Erythroblast (primary cell): ENCODE measurements around the gene CDRT4.
"Not testable (repeated sequence)": the region's sequence is repeated elsewhere in the genome, so short reads cannot be mapped to it uniquely, and the experiment has no call there.

ENCODE experiments used
- GATA1 ChIP-seq: IDR thresholded peaks from 2 replicates; pipeline ENCODE4 v1.6.1; 2011; ENCODE audit warnings: low read depth, mild to moderate bottlenecking, control low read depth, low read length, moderate library complexity
- POLR2A ChIP-seq: IDR thresholded peaks from 2 replicates; pipeline ENCODE4 v1.6.1; 2011; ENCODE audit warnings: mild to moderate bottlenecking, low read length

DNA sequence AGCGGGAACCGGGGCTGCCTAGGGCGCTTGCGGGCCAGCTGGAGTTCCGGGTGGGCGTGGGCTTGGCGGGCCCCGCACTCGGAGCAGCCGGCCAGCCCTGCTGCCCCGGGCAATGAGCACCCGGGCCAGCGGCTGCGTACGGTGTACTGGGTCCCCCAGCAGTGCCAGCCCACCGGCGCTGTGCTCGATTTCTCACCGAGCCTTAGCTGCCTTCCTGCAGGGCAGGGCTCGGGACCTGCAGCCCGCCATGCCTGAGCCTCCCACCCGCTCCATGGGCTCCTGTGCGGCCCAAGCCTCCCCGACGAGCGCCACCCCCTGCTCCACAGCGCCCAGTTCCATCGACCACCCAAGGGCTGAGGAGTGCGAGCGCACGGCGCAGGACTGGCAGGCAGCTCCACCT lies 38.3 kb upstream of the CDRT4 start:
- TF ChIP-seq POLR2A, GATA1: not testable (repeated sequence)
